GM20431 (cell line): ENCODE data around the gene MRPS10.

ENCODE experiments used
- in situ Hi-C: fragments of 300-500 bp; cut with MseI, MboI; formaldehyde crosslinking; loops from one replicate; pipeline ENCODE4 v1.15.0; 2020; ENCODE audit warnings: low sequenced_read_pairs; ENCODE audit not compliant: unreplicated experiment

The MRPS10 gene

GRCh38 chr6:42217519-42218367 is at the start of gene MRPS10:
TSS of gene MRPS10 (minus strand) at chr6:42217861. CDS start at chr6:42217849, 12 bp downstream.
- in situ Hi-C loops = no loop called here

GRCh38 chr6:42266538-42266937 is 48.9 kb upstream of the MRPS10 start:
- in situ Hi-C loops = no loop called here

- in situ Hi-C loops = no loop called here
Observed at GRCh38 chr6:42264852-42265390, 47.3 kb upstream of the MRPS10 start.

- in situ Hi-C loops = no loop called here
Observed at GRCh38 chr6:42264162-42264851, 46.6 kb upstream of the MRPS10 start.

GRCh38 chr6:42263165-42263728 is 45.6 kb upstream of the MRPS10 start:
- in situ Hi-C loops = no loop called here

- in situ Hi-C loops = no loop called here
Observed at GRCh38 chr6:42260972-42261371, 43.3 kb upstream of the MRPS10 start.

GRCh38 chr6:42260396-42260888 is 42.8 kb upstream of the MRPS10 start:
- in situ Hi-C loops = no loop called here

- in situ Hi-C loops = no loop called here
Observed at GRCh38 chr6:42259841-42260395, 42.3 kb upstream of the MRPS10 start.

- in situ Hi-C loops = no loop called here
Observed at GRCh38 chr6:42259286-42259685, 41.6 kb upstream of the MRPS10 start.

GRCh38 chr6:42257614-42258013 is 40.0 kb upstream of the MRPS10 start:
- in situ Hi-C loops = no loop called here

GRCh38 chr6:42257063-42257462 is 39.4 kb upstream of the MRPS10 start:
- in situ Hi-C loops = no loop called here

- in situ Hi-C loops = no loop called here
Observed at GRCh38 chr6:42255050-42255449, 37.4 kb upstream of the MRPS10 start.

GRCh38 chr6:42254505-42254904 is 36.8 kb upstream of the MRPS10 start:
- in situ Hi-C loops = no loop called here

- in situ Hi-C loops = no loop called here
Observed at GRCh38 chr6:42251911-42252637, 34.4 kb upstream of the MRPS10 start.

- in situ Hi-C loops = no loop called here
Observed at GRCh38 chr6:42251500-42251899, 33.8 kb upstream of the MRPS10 start.

- in situ Hi-C loops = no loop called here
Observed at GRCh38 chr6:42250274-42250931, 32.7 kb upstream of the MRPS10 start.

- in situ Hi-C loops = no loop called here
Observed at GRCh38 chr6:42249279-42249678, 31.6 kb upstream of the MRPS10 start.

- in situ Hi-C loops = no loop called here
Observed at GRCh38 chr6:42243046-42243445, 25.4 kb upstream of the MRPS10 start.

- in situ Hi-C loops = no loop called here
Observed at GRCh38 chr6:42241915-42242314, 24.3 kb upstream of the MRPS10 start.
